Trophoblast cell (in vitro differentiated cells and primary cell): Measurements from ENCODE around the gene TOMM20.

ENCODE experiments used
- DNase-seq, 2 donors: peaks; one replicate each; pipeline ENCODE4 v3.0.0-alpha.2; 2016
- H2AFZ ChIP-seq: 2 replicates; pipeline ENCODE4 v1.6.1; 2013; ENCODE audit warnings: low read length, moderate library complexity, mild to moderate bottlenecking; ENCODE audit not compliant: insufficient read depth, poor library complexity
- H2AK5ac ChIP-seq: 2 replicates; pipeline ENCODE4 v1.6.1; 2013; ENCODE audit warnings: mild to moderate bottlenecking, low read length
- H2BK120ac ChIP-seq: 2 replicates; pipeline ENCODE4 v1.6.1; 2013; ENCODE audit warnings: low read length, mild to moderate bottlenecking, moderate library complexity; ENCODE audit not compliant: insufficient read depth, poor library complexity
- H2BK12ac ChIP-seq: 2 replicates; pipeline ENCODE4 v1.6.1; 2013; ENCODE audit warnings: mild to moderate bottlenecking, low read length, moderate library complexity
- H2BK5ac ChIP-seq: 2 replicates; pipeline ENCODE4 v1.6.1; 2013; ENCODE audit warnings: low read length, low read depth, moderate library complexity, mild to moderate bottlenecking; ENCODE audit not compliant: poor library complexity
- H3K14ac ChIP-seq: 2 replicates; pipeline ENCODE4 v1.6.1; 2013; ENCODE audit warnings: mild to moderate bottlenecking, low read length
- H3K18ac ChIP-seq: 2 replicates; pipeline ENCODE4 v1.6.1; 2013; ENCODE audit warnings: mild to moderate bottlenecking, low read length
- H3K23ac ChIP-seq: 2 replicates; pipeline ENCODE4 v1.6.1; 2013; ENCODE audit warnings: low read length
- H3K27ac ChIP-seq: 2 replicates; pipeline ENCODE4 v1.5.1; 2013; ENCODE audit warnings: low read depth, mild to moderate bottlenecking, inconsistent platforms, low read length, moderate library complexity
- H3K27me3 ChIP-seq: 2 replicates; pipeline ENCODE4 v1.6.1; 2013; ENCODE audit warnings: inconsistent platforms, mild to moderate bottlenecking, low read length, moderate library complexity; ENCODE audit not compliant: insufficient read depth
- H3K36me3 ChIP-seq, 2 experiments: 1 replicate in 1 of 2; 2 replicates in 1 of 2; pipeline ENCODE4 v1.6.1; 2013; ENCODE audit warnings: low read length in 2 of 2, mild to moderate bottlenecking in 2 of 2, moderate library complexity in 1 of 2; ENCODE audit not compliant: insufficient read depth in 2 of 2, control insufficient read depth in 1 of 2
- H3K4ac ChIP-seq: 2 replicates; pipeline ENCODE4 v1.6.1; 2013; ENCODE audit warnings: low read depth, mild to moderate bottlenecking, low read length, moderate library complexity
- H3K4me1 ChIP-seq, 2 experiments: 1 replicate in 1 of 2; 2 replicates in 1 of 2; pipeline ENCODE4 v1.6.1; 2013; ENCODE audit warnings: low read length in 2 of 2, mild to moderate bottlenecking in 2 of 2, moderate library complexity in 1 of 2; ENCODE audit not compliant: insufficient read depth in 2 of 2, control insufficient read depth in 1 of 2
- H3K4me2 ChIP-seq: 2 replicates; pipeline ENCODE4 v1.6.1; 2013; ENCODE audit warnings: inconsistent platforms, mild to moderate bottlenecking, low read length, moderate library complexity
- H3K4me3 ChIP-seq: 2 replicates; pipeline ENCODE4 v1.5.1; 2013; ENCODE audit warnings: mild to moderate bottlenecking, low read depth, low read length, inconsistent platforms
- H3K79me1 ChIP-seq: one replicate; pipeline ENCODE4 v1.6.1; 2013; ENCODE audit warnings: low read length
- H3K79me2 ChIP-seq: 2 replicates; pipeline ENCODE4 v1.6.1; 2013; ENCODE audit warnings: low read length, mild to moderate bottlenecking; ENCODE audit not compliant: control insufficient read depth, insufficient read depth, poor library complexity
- H3K9ac ChIP-seq: 2 replicates; pipeline ENCODE4 v1.6.1; 2013; ENCODE audit warnings: mild to moderate bottlenecking, low read length
- H3K9me3 ChIP-seq: 2 replicates; pipeline ENCODE4 v1.6.1; 2013; ENCODE audit warnings: low read depth, mild to moderate bottlenecking, control low read depth, inconsistent platforms, low read length; ENCODE audit not compliant: insufficient read depth
- H4K12ac ChIP-seq: 2 replicates; pipeline ENCODE4 v1.6.1; 2013; ENCODE audit warnings: low read depth, mild to moderate bottlenecking, low read length, moderate library complexity
- H4K8ac ChIP-seq: 2 replicates; pipeline ENCODE4 v1.6.1; 2013; ENCODE audit warnings: low read depth, mild to moderate bottlenecking, low read length, moderate library complexity
- H4K91ac ChIP-seq: one replicate; pipeline ENCODE4 v1.6.1; 2013; ENCODE audit warnings: low read depth, mild to moderate bottlenecking, low read length, moderate library complexity
- WGBS: extraction: QIAGEN DNeasy Blood & Tissue Kit; methylation state at CpG from one replicate; pipeline ENCODE4 v1.1.7; 2013; ENCODE audit warnings: missing lambda C conversion rate; ENCODE audit not compliant: insufficient read length, insufficient coverage; ENCODE audit errors: extremely low coverage; 5-methylcytosine and 5-hydroxymethylcytosine counted together

Gene TOMM20

DNA sequence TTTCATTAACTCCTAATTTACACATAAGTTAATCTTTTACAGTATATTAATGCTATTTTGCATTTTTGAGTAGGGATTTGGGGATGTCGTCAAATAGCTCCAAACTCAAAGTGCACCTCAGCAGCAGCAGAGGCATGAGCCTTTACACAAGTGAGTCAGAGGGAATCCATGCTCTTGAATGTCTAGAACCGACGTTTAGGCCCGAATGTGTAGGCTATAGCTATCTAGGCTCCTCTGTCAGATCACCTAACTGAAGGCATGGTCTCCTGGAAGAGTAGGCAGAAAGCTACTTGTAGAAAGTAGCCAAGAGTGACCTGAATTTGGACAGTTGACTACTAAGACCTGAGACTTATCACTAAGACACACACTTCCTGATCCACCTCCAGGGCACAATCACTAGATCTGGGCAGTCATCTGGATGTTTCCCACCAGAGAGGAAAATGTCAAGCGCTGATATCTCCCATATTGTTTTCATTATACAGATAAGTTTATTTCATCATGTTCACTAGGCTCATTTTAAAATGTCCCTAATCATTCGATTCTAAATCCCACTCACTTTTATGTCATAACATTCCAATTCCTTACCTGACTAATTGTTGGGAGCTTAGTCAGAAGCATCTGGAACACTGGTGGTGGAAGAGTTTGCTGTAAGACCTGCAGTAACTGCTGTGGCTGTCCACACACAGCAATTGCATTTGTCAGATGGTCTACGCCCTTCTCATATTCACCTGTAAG, 15.3 kb downstream of the TOMM20 start:
- peaks cover 2% of the 10 kb centered on the region for H3K79me2 ChIP-seq
- DNase-seq, result peak in 1 of 2 donors; percentile 62
- no peak overlapping the region for H3K9ac ChIP-seq
- H2BK12ac ChIP-seq, result no peak overlapping the region
- no peak overlapping the region for H4K91ac ChIP-seq
- H2AK5ac ChIP-seq, result no peak overlapping the region
- no peak overlapping the region for H3K4me2 ChIP-seq
- no peak overlapping the region for H3K27ac ChIP-seq
- no peaks in the 10 kb centered on the region for H3K27me3 ChIP-seq
- no peaks in the 10 kb centered on the region for H3K79me1 ChIP-seq
- no peak overlapping the region for H3K23ac ChIP-seq
- H2BK120ac ChIP-seq, result no peak overlapping the region
- no peak overlapping the region for H4K8ac ChIP-seq
- no peaks in the 10 kb centered on the region for H3K9me3 ChIP-seq
- no peak overlapping the region for H3K4me3 ChIP-seq
- WGBS, result no CpG with 5 or more reads among the region's 7 CpGs
- H3K14ac ChIP-seq, result no peak overlapping the region
- H2BK5ac ChIP-seq, result no peak overlapping the region
- H4K12ac ChIP-seq, result no peak overlapping the region
- H3K4ac ChIP-seq, result no peak overlapping the region
- H3K18ac ChIP-seq, result no peak overlapping the region
- H3K36me3 ChIP-seq, result peaks cover 31 to 47% of the 10 kb centered on the region in 2 experiments
- H2AFZ ChIP-seq, result no peak overlapping the region
- H3K4me1 ChIP-seq, result no peaks in the 10 kb centered on the region

DNA sequence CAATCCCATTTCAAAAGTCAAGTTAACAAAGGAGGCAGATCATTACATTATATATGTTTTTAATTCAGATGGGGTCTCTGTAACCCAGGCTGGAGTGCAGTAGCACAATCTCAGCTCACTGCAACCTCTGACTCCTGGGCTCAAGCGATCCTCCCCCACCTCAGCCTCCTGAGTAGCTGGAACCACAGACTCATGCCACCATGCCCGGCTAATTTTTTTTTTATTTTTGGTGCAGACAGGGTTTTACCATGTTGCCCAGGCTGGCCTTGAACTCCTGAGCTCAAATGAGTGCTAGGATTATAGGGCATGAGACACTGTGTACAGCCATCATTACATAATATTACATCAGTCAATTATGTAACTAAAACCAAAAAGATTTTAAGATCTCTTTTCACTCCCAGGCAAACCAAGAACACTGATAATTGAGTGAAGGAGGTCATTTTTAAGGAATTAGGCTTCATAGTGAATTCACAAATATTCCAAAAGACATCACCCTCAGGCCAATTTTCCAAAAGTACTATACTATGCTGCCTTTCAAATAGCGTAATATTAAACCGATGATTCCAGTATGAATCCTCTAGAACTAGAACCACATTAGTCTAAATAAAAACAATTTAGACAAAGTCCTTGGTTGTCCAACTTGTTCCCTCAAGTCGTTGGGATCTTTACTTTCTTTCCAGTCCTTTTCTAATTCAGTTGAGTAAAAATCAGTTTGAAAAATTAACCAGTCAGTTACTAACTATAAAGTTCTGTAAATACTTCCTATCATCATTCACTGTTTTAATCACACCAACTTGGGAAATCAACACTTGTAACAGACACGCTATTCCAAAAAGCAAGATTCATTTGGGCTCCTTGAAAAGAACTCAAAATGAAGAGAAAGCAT, 16.1 kb downstream of the TOMM20 start:
- Histone ChIP-seq H3K23ac (no peak overlapping the region), H3K79me1 (no peaks in the 10 kb centered on the region), H4K12ac (no peak overlapping the region), H4K91ac (no peak overlapping the region), H3K27me3 (no peaks in the 10 kb centered on the region), H3K4me3 (no peak overlapping the region), H2BK5ac (no peak overlapping the region), H3K9me3 (no peaks in the 10 kb centered on the region), H2BK120ac (no peak overlapping the region), H3K4ac (no peak overlapping the region), H3K4me1 (no peaks in the 10 kb centered on the region), H3K79me2 (peaks cover 2% of the 10 kb centered on the region), H3K36me3 (peaks cover 31 to 47% of the 10 kb centered on the region in 2 experiments), H4K8ac (no peak overlapping the region), H3K14ac (no peak overlapping the region), H3K4me2 (no peak overlapping the region), H2BK12ac (no peak overlapping the region), H3K18ac (no peak overlapping the region), H3K27ac (no peak overlapping the region), H3K9ac (no peak overlapping the region), H2AFZ (no peak overlapping the region), H2AK5ac (no peak overlapping the region)
- DNase-seq, result peak in 1 of 2 donors; percentile 53
- no CpG with 5 or more reads among the region's 6 CpGs for WGBS

DNA sequence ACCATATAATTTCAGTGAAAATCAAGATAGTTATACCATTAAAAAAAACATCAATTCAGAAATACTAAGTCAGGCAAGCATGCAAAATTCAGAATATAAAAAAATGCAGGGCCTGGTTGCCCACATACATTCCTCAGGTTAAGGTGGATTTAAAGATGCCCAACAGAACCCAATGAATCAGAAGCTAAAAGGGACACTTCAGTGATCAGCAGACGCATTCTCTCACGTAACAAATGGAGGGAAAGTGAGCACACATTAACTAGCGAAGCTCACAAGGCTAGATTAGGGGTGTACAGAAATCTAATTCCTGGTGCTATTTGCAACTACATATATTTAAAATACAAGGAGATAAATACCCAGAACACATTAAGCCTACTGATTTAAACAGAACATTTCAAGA, 17.5 kb downstream of the TOMM20 start:
- no peak for DNase-seq
- Histone ChIP-seq H3K36me3 (peaks cover 25 to 45% of the 10 kb centered on the region in 2 experiments), H3K23ac (no peak overlapping the region), H3K27me3 (no peaks in the 10 kb centered on the region), H2AK5ac (no peak overlapping the region), H3K9ac (no peak overlapping the region), H2AFZ (no peak overlapping the region), H3K9me3 (no peaks in the 10 kb centered on the region), H3K79me2 (peaks cover 2% of the 10 kb centered on the region), H3K4me2 (no peak overlapping the region), H3K4me3 (no peak overlapping the region), H4K91ac (no peak overlapping the region), H3K14ac (no peak overlapping the region), H2BK12ac (no peak overlapping the region), H3K27ac (no peak overlapping the region), H3K4ac (no peak overlapping the region), H2BK120ac (no peak overlapping the region), H4K12ac (no peak overlapping the region), H2BK5ac (no peak overlapping the region), H4K8ac (no peak overlapping the region), H3K4me1 (no peaks in the 10 kb centered on the region), H3K18ac (no peak overlapping the region), H3K79me1 (no peaks in the 10 kb centered on the region)
- WGBS, result no CpG with 5 or more reads among the region's 3 CpGs

DNA sequence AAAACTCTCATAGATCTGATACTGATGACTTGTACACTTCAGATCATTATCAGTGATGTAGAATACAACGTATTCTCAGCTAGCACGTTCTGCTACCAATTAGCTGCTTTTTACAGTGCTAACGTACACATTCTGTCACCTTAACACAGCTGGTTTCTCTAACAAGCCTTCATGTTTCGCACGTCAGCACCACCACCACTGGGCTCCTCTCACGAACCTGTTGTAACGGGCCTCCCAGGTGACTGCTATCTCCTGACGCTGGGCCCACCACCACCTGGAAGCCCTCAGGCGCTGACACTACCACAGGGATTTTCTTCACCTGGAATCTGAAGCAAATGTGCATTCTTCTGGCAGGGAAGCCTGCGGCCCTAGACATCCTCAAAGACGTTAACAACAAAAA, 19.8 kb downstream of the TOMM20 start:
- H3K23ac ChIP-seq, result no peak overlapping the region
- H2BK5ac ChIP-seq, result no peak overlapping the region
- no peak overlapping the region for H2BK120ac ChIP-seq
- H2BK12ac ChIP-seq, result no peak overlapping the region
- no peak overlapping the region for H4K12ac ChIP-seq
- no peak overlapping the region for H4K91ac ChIP-seq
- peak; percentile 96 to 98 for DNase-seq
- no peaks in the 10 kb centered on the region for H3K9me3 ChIP-seq
- H3K14ac ChIP-seq, result no peak overlapping the region
- no peak overlapping the region for H3K4ac ChIP-seq
- no peak overlapping the region for H3K4me2 ChIP-seq
- no peak overlapping the region for H2AK5ac ChIP-seq
- no CpG with 5 or more reads among the region's 11 CpGs for WGBS
- H3K4me3 ChIP-seq, result no peak overlapping the region
- H4K8ac ChIP-seq, result no peak overlapping the region
- H3K79me1 ChIP-seq, result no peaks in the 10 kb centered on the region
- H3K27me3 ChIP-seq, result no peaks in the 10 kb centered on the region
- H3K9ac ChIP-seq, result no peak overlapping the region
- H2AFZ ChIP-seq, result no peak overlapping the region
- no peaks in the 10 kb centered on the region for H3K79me2 ChIP-seq
- peaks cover 0 to 2% of the 10 kb centered on the region in 2 experiments for H3K4me1 ChIP-seq
- H3K27ac ChIP-seq, result no peak overlapping the region
- no peak overlapping the region for H3K18ac ChIP-seq
- peaks cover 15 to 36% of the 10 kb centered on the region in 2 experiments for H3K36me3 ChIP-seq
